HG02642 (cell line): ENCODE measurements around the gene OR6C2.
"Not testable (repeated sequence)": the region's sequence is repeated elsewhere in the genome, so short reads cannot be mapped to it uniquely, and the experiment has no call there.

Experiments
- ATAC-seq: cut with Tn5 transposase; IDR thresholded peaks from one replicate; pipeline ENCODE4 v1.9.1; 2021; ENCODE audit warnings: mild to moderate bottlenecking; ENCODE audit not compliant: unreplicated experiment, poor library complexity

Gene OR6C2

GRCh38 chr12:55443776-55444175, at the start of gene OR6C2:
Gene OR6C2, plus strand, starts transcription at chr12:55444076. Its CDS starts 8,138 bp downstream, at chr12:55452214.
- ATAC-seq = no peak

GRCh38 chr12:55396326-55396725, 47.5 kb upstream of the OR6C2 start:
- ATAC-seq = no peak

- ATAC-seq = no peak
Measured at GRCh38 chr12:55400229-55400628, 43.6 kb upstream of the OR6C2 start, which contains the start of gene OR6C65. Gene OR6C65, plus strand, starts transcription at chr12:55400529. Its CDS starts 0 bp downstream, at chr12:55400529.

GRCh38 chr12:55407866-55408265, 36.0 kb upstream of the OR6C2 start:
- ATAC-seq = no peak

- not testable (repeated sequence) for ATAC-seq
Measured at GRCh38 chr12:55409133-55409532, 34.7 kb upstream of the OR6C2 start.

- not testable (repeated sequence) for ATAC-seq
Measured at GRCh38 chr12:55412138-55412537, 31.7 kb upstream of the OR6C2 start.

GRCh38 chr12:55413498-55414388, 30.1 kb upstream of the OR6C2 start:
- not testable (repeated sequence) for ATAC-seq

- ATAC-seq = not testable (repeated sequence)
Measured at GRCh38 chr12:55414396-55414823, 29.5 kb upstream of the OR6C2 start.

GRCh38 chr12:55414889-55415288, 29.0 kb upstream of the OR6C2 start:
- not testable (repeated sequence) for ATAC-seq

GRCh38 chr12:55416961-55417360, 26.9 kb upstream of the OR6C2 start:
- no peak for ATAC-seq

GRCh38 chr12:55420307-55420962, 23.4 kb upstream of the OR6C2 start:
- no peak for ATAC-seq

- no peak for ATAC-seq
Measured at GRCh38 chr12:55425954-55426353, 17.9 kb upstream of the OR6C2 start, which contains the start of gene OR6C76. Gene OR6C76, plus strand, starts transcription at chr12:55426254. Its CDS starts 0 bp downstream, at chr12:55426254.

- ATAC-seq = no peak
Measured at GRCh38 chr12:55428331-55429243, 15.3 kb upstream of the OR6C2 start.

GRCh38 chr12:55441233-55441632, 2.6 kb upstream of the OR6C2 start:
- ATAC-seq = not testable (repeated sequence)

GRCh38 chr12:55445357-55445756, 1.5 kb downstream of the OR6C2 start:
- ATAC-seq = no peak

- no peak for ATAC-seq
Measured at GRCh38 chr12:55446326-55446725, 2.5 kb downstream of the OR6C2 start.

GRCh38 chr12:55448825-55449224, 4.9 kb downstream of the OR6C2 start:
- no peak for ATAC-seq

GRCh38 chr12:55464926-55465325, 21.1 kb downstream of the OR6C2 start:
- ATAC-seq = not testable (repeated sequence)

GRCh38 chr12:55467836-55468235, 24.0 kb downstream of the OR6C2 start:
- ATAC-seq = no peak

GRCh38 chr12:55469291-55469690, 25.4 kb downstream of the OR6C2 start:
- no peak for ATAC-seq
